MV-4-11 (cell line): Measurements from ENCODE around the gene POLR2H.

Source experiments
- DNase-seq: peaks from one replicate; lab custom pipeline; 2025; lab: John Stamatoyannopoulos, UW

Gene POLR2H

GRCh38 chr3:184352149-184352785, 9.2 kb upstream of the POLR2H start:
- no peak for DNase-seq

GRCh38 chr3:184352897-184353545, 8.5 kb upstream of the POLR2H start:
- DNase-seq: no peak

- no peak for DNase-seq
Measured at GRCh38 chr3:184353546-184353941, 8.0 kb upstream of the POLR2H start.

- DNase-seq: no peak
Measured at GRCh38 chr3:184354121-184354728, 7.3 kb upstream of the POLR2H start.

GRCh38 chr3:184354754-184355153, 6.8 kb upstream of the POLR2H start:
- DNase-seq: no peak

- DNase-seq: no peak
Measured at GRCh38 chr3:184355261-184356040, 6.1 kb upstream of the POLR2H start.

GRCh38 chr3:184357248-184358123, 4.0 kb upstream of the POLR2H start:
- DNase-seq: no peak

GRCh38 chr3:184358124-184358767, 3.3 kb upstream of the POLR2H start:
- DNase-seq: no peak

GRCh38 chr3:184358921-184359350, 2.6 kb upstream of the POLR2H start:
- DNase-seq: no peak

- no peak for DNase-seq
Measured at GRCh38 chr3:184359610-184360009, 1.9 kb upstream of the POLR2H start.

GRCh38 chr3:184360070-184360928, 1.2 kb upstream of the POLR2H start:
- no peak for DNase-seq

GRCh38 chr3:184360929-184361531, 480 bp upstream of the POLR2H start:
- DNase-seq: no peak

- peak; percentile 33 for DNase-seq
Measured at GRCh38 chr3:184361932-184362667, 590 bp downstream of the POLR2H start.

GRCh38 chr3:184362668-184363546, 1.4 kb downstream of the POLR2H start:
- peak; percentile 97 for DNase-seq

- DNase-seq: peak; percentile 15
Measured at GRCh38 chr3:184366619-184367289, 5.2 kb downstream of the POLR2H start.

GRCh38 chr3:184368116-184368515, 6.6 kb downstream of the POLR2H start:
- DNase-seq: no peak

- DNase-seq: no peak
Measured at GRCh38 chr3:184368586-184369183, 7.2 kb downstream of the POLR2H start.
